IMR-90 (cell line): ENCODE data around the gene KDM6A. TPM values are rescaled to one million over a fixed set of nuclear protein-coding genes. Genes with fewer than 3 reads are reported as not detected.

ENCODE experiments used
- ATAC-seq: fragments of 200-7000 bp; cut with Tn5 transposase; 2 replicates; pipeline ENCODE4 v1.9.1; 2020; ENCODE audit warnings: low read depth, mild to moderate bottlenecking, moderate library complexity
- BruUV-seq: library from RNA; stranded (reverse); fragments of 400-500 nt; replicated peaks from 2 replicates; lab custom pipeline; 2021; lab: Mats Ljungman, UMichigan
- CTCF ChIA-PET: fragments of 300-600 bp; formaldehyde crosslinking; extraction: SDS; loops from one replicate; lab custom pipeline; 2021; ENCODE audit warnings: antibody characterized with exemption; lab: Yijun Ruan, JAX
- POLR2A ChIA-PET: fragments of 300-600 bp; sonication (Branson Sonifier 250); formaldehyde crosslinking; loops from one replicate; lab custom pipeline; 2022; ENCODE audit warnings: antibody characterized with exemption; ENCODE audit not compliant: unreplicated experiment; lab: Charles Lee
- DNase-seq: peaks from one replicate; pipeline ENCODE4 v3.0.0; 2013
- H2AFZ ChIP-seq: replicated peaks from 2 replicates; pipeline ENCODE3; 2013; ENCODE audit warnings: low read length, mild to moderate bottlenecking; ENCODE audit not compliant: poor library complexity
- H2AK5ac ChIP-seq: 2 replicates; pipeline ENCODE4 v1.6.1; 2013; ENCODE audit warnings: low read depth, low read length, inconsistent platforms
- H2AK9ac ChIP-seq: replicated peaks from 2 replicates; pipeline ENCODE3; 2013; ENCODE audit warnings: mild to moderate bottlenecking, low read depth, low read length, moderate library complexity; ENCODE audit not compliant: poor library complexity
- H2BK120ac ChIP-seq: 2 replicates; pipeline ENCODE4 v1.6.1; 2013; ENCODE audit warnings: low read depth, low read length, inconsistent platforms
- H2BK15ac ChIP-seq: 3 replicates; pipeline ENCODE4 v1.6.1; 2013; ENCODE audit warnings: low read depth, low read length, inconsistent platforms
- H2BK20ac ChIP-seq: 2 replicates; pipeline ENCODE4 v1.6.1; 2013; ENCODE audit warnings: low read depth, mild to moderate bottlenecking, inconsistent platforms, low read length, moderate library complexity
- H2BK5ac ChIP-seq: 2 replicates; pipeline ENCODE4 v1.6.1; 2013; ENCODE audit warnings: mild to moderate bottlenecking, low read depth, low read length, inconsistent platforms; ENCODE audit not compliant: poor library complexity, severe bottlenecking
- H3K14ac ChIP-seq: replicated peaks from 2 replicates; pipeline ENCODE4 v1.6.1; 2013; ENCODE audit warnings: low read depth, low read length, inconsistent platforms
- H3K18ac ChIP-seq: 2 replicates; pipeline ENCODE4 v1.6.1; 2013; ENCODE audit warnings: low read depth, low read length, control low read depth
- H3K23ac ChIP-seq: 2 replicates; pipeline ENCODE4 v1.6.1; 2013; ENCODE audit warnings: low read depth, low read length, inconsistent platforms
- H3K27ac ChIP-seq: 2 replicates; pipeline ENCODE4 v1.5.1; 2013; ENCODE audit warnings: mild to moderate bottlenecking, control low read depth, low read length; ENCODE audit not compliant: insufficient read depth
- H3K27me3 ChIP-seq: 2 replicates; pipeline ENCODE4 v1.6.1; 2013; ENCODE audit warnings: low read length; ENCODE audit not compliant: control insufficient read depth, insufficient read depth
- H3K36me3 ChIP-seq: 2 replicates; pipeline ENCODE4 v1.6.1; 2013; ENCODE audit warnings: low read length, mixed read lengths; ENCODE audit not compliant: control insufficient read depth, insufficient read depth
- H3K4ac ChIP-seq: 2 replicates; pipeline ENCODE4 v1.6.1; 2013; ENCODE audit warnings: low read depth, low read length, inconsistent platforms
- H3K4me1 ChIP-seq: 2 replicates; pipeline ENCODE4 v1.6.1; 2013; ENCODE audit warnings: low read length, mixed read lengths; ENCODE audit not compliant: control insufficient read depth, insufficient read depth
- H3K4me2 ChIP-seq: 2 replicates; pipeline ENCODE4 v1.6.1; 2013; ENCODE audit warnings: low read depth, mild to moderate bottlenecking, control low read depth, low read length, moderate library complexity
- H3K4me3 ChIP-seq: 2 replicates; pipeline ENCODE4 v1.5.1; 2013; ENCODE audit warnings: low read depth, mild to moderate bottlenecking, control low read depth, low read length, moderate library complexity; ENCODE audit not compliant: insufficient read depth
- H3K56ac ChIP-seq: 2 replicates; pipeline ENCODE4 v1.6.1; 2013; ENCODE audit warnings: low read length, inconsistent platforms; ENCODE audit not compliant: insufficient read depth; ENCODE audit errors: extremely low read depth
- H3K79me1 ChIP-seq, 2 experiments: 2 replicates each; pipeline ENCODE4 v1.6.1; 2013; ENCODE audit warnings: low read length in 2 of 2, inconsistent platforms in 1 of 2, low read depth in 1 of 2
- H3K9ac ChIP-seq: 2 replicates; pipeline ENCODE4 v1.6.1; 2013; ENCODE audit warnings: low read depth, low read length, control low read depth
- H3K9me1 ChIP-seq: 2 replicates; pipeline ENCODE4 v1.6.1; 2013; ENCODE audit warnings: low read length, inconsistent platforms; ENCODE audit not compliant: insufficient read depth
- H3K9me3 ChIP-seq: 2 replicates; pipeline ENCODE4 v1.6.1; 2013; ENCODE audit warnings: low read length; ENCODE audit not compliant: control insufficient read depth, insufficient read depth
- H4K20me1 ChIP-seq: 2 replicates; pipeline ENCODE4 v1.6.1; 2013; ENCODE audit warnings: low read length, inconsistent platforms; ENCODE audit not compliant: insufficient read depth
- H4K5ac ChIP-seq: 2 replicates; pipeline ENCODE4 v1.6.1; 2013; ENCODE audit warnings: mild to moderate bottlenecking, low read depth, low read length, control low read depth
- H4K8ac ChIP-seq, 2 experiments: 2 replicates each; pipeline ENCODE4 v1.6.1; 2013; ENCODE audit warnings: low read depth in 2 of 2, low read length in 2 of 2, control low read depth in 1 of 2, inconsistent platforms in 1 of 2
- H4K91ac ChIP-seq: 2 replicates; pipeline ENCODE4 v1.6.1; 2013; ENCODE audit warnings: low read depth, low read length, inconsistent platforms; ENCODE audit not compliant: insufficient read depth
- MXI1 ChIP-seq: IDR thresholded peaks from 2 replicates; pipeline ENCODE4 v1.6.1; 2012; ENCODE audit warnings: low read depth, mild to moderate bottlenecking, low read length, moderate library complexity, borderline replicate concordance
- WGBS, 2 experiments: methylation state at CpG; one replicate each; pipeline versions ENCODE4 v1.1.5 to v1.1.7; 2013; ENCODE audit warnings: missing lambda C conversion rate in 2 of 2; ENCODE audit not compliant: insufficient read length in 1 of 2; ENCODE audit errors: extremely low coverage in 2 of 2; 5-methylcytosine and 5-hydroxymethylcytosine counted together
- dilution Hi-C: fragments of 300-500 bp; cut with HindIII; formaldehyde crosslinking; loops from one replicate; pipeline ENCODE4 v1.14.3; 2018; ENCODE audit warnings: low sequenced_read_pairs; ENCODE audit not compliant: unreplicated experiment
- in situ Hi-C: fragments of 300-500 bp; cut with MboI; formaldehyde crosslinking; loops from 3 replicates; pipeline ENCODE4 v1.14.3; 2019; ENCODE audit warnings: low sequenced_read_pairs, inconsistent platforms, mixed read lengths
- intact Hi-C: fragments of 100-400 bp; cut with micrococcal nuclease; formaldehyde crosslinking; loops from 2 replicates; pipeline ENCODE4 v1.10.0; 2022
- polyA plus RNA-seq, 3 experiments: library from polyadenylated mRNA; depleted of rRNA; stranded (reverse); fragments of >200 nt; gene quantifications; 2 replicates each; pipeline ENCODE4 v1.2.3, GENCODE V29; 2012; ENCODE audit warnings: low replicate concordance in 1 of 3
- total RNA-seq: library from RNA; depleted of rRNA; stranded (reverse); fragments of >200 nt; gene quantifications from 2 replicates; pipeline ENCODE4 v1.2.3, GENCODE V29; 2012

The KDM6A gene
- total and polyA plus RNA-seq, 2 of the 4 experiments (the other 2 are of a cell fraction) = 11.7 to 24.9 TPM

DNA sequence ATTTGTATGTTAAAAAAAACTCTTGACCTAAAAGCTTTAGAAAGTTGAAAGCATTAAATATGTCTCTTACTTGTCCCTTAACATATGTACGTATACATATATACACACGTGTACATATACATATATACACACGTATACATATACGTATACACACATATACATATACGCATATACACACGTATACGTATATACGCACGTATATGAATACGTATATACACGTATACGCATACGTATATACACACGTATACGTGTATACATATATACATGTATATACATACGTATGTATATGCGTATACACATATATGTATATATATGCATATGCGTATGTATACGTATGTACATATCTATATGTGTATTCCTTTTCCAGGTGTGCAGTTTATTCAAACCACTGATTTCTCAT is 3.8 kb downstream of the KDM6A start:
- peaks cover 4 to 24% of the 10 kb centered on the region in 2 experiments for H3K79me1 ChIP-seq
- no TSS peak for BruUV-seq
- H2BK120ac ChIP-seq = no peak overlapping the region
- H3K9me1 ChIP-seq = no peaks in the 10 kb centered on the region
- no peak overlapping the region for H3K4me2 ChIP-seq
- H4K8ac ChIP-seq = no peak overlapping the region
- H3K56ac ChIP-seq = no peak overlapping the region
- ChIA-PET POLR2A (interaction anchor here (1.1 kb wide), 1 partner anchor 65 kb away, joined by 8 read pairs; no protein-coding TSS in a partner anchor), CTCF (interaction anchor here (1.2 kb wide), 1 partner anchor 193 kb away, joined by 3 read pairs; no protein-coding TSS in a partner anchor)
- no peak overlapping the region for H3K23ac ChIP-seq
- no peak overlapping the region for H3K18ac ChIP-seq
- H2AK9ac ChIP-seq = no peak overlapping the region
- no peak overlapping the region for H3K4me3 ChIP-seq
- no peak overlapping the region for H4K91ac ChIP-seq
- no peak overlapping the region for H4K5ac ChIP-seq
- dilution Hi-C loops (no loop called here), in situ Hi-C loops (no loop called here), intact Hi-C loops (loop anchor here (10.0 kb wide), 1 partner anchor 922 kb away; no protein-coding TSS in a partner anchor)
- 90% methylated on average over 5 of the region's 19 CpGs; no CpG with 5 or more reads in 1 of the 2 experiments for WGBS, 2 experiments
- no peaks in the 10 kb centered on the region for H3K9me3 ChIP-seq
- no peak overlapping the region for H2BK15ac ChIP-seq
- no peak overlapping the region for H3K27ac ChIP-seq
- no peaks in the 10 kb centered on the region for H3K4me1 ChIP-seq
- H2AK5ac ChIP-seq = no peak overlapping the region
- TF ChIP-seq MXI1 = no peak
- H2BK20ac ChIP-seq = no peak overlapping the region
- no peaks in the 10 kb centered on the region for H3K36me3 ChIP-seq
- H4K20me1 ChIP-seq = peaks cover 39% of the 10 kb centered on the region
- H2AFZ ChIP-seq = no peak overlapping the region
- H3K27me3 ChIP-seq = no peaks in the 10 kb centered on the region
- no peak overlapping the region for H3K4ac ChIP-seq
- H3K9ac ChIP-seq = no peak overlapping the region
- no peak for DNase-seq
- no peak for ATAC-seq
- H2BK5ac ChIP-seq = no peak overlapping the region
- no peak overlapping the region for H3K14ac ChIP-seq
